Activated CD4-positive, alpha-beta T cell treated with anti-CD3 and anti-CD28 coated beads, Interleukin-2, Interleukin-6, amounts not matched to agents 100 ng/mL and 50 ng/mL, durations not matched to agents 16 hours and 8 hours (primary cell): ENCODE measurements around the gene RPGRIP1L.
A peak's percentile ranks its signal among the peaks of the same experiment; 100 is the strongest.

Experiments used
- DNase-seq: peaks from one replicate; pipeline ENCODE4 v3.0.0-alpha.2; 2020

Gene RPGRIP1L

GRCh38 chr16:53598511-53599275, 105.0 kb downstream of the RPGRIP1L start:
- DNase-seq, result no peak

- no peak for DNase-seq
Measured at GRCh38 chr16:53597776-53598175, 105.9 kb downstream of the RPGRIP1L start.

GRCh38 chr16:53588081-53588648, 115.5 kb downstream of the RPGRIP1L start:
- no peak for DNase-seq

- DNase-seq, result no peak
Measured at GRCh38 chr16:53583401-53583800, 120.3 kb downstream of the RPGRIP1L start.

- no peak for DNase-seq
Measured at GRCh38 chr16:53581784-53582183, 121.9 kb downstream of the RPGRIP1L start.

GRCh38 chr16:53580038-53580802, 123.4 kb downstream of the RPGRIP1L start:
- no peak for DNase-seq

GRCh38 chr16:53576904-53577303, 126.8 kb downstream of the RPGRIP1L start:
- DNase-seq, result no peak

GRCh38 chr16:53576210-53576609, 127.4 kb downstream of the RPGRIP1L start:
- DNase-seq, result no peak

- no peak for DNase-seq
Measured at GRCh38 chr16:53571763-53572162, 131.9 kb downstream of the RPGRIP1L start.

GRCh38 chr16:53566552-53567245, 137.0 kb downstream of the RPGRIP1L start:
- DNase-seq, result no peak

- DNase-seq, result no peak
Measured at GRCh38 chr16:53565296-53565863, 138.3 kb downstream of the RPGRIP1L start.

- no peak for DNase-seq
Measured at GRCh38 chr16:53563426-53563825, 140.2 kb downstream of the RPGRIP1L start.

- DNase-seq, result no peak
Measured at GRCh38 chr16:53561101-53561888, 142.4 kb downstream of the RPGRIP1L start.

- no peak for DNase-seq
Measured at GRCh38 chr16:53559270-53559951, 144.2 kb downstream of the RPGRIP1L start.

GRCh38 chr16:53558710-53559109, 144.9 kb downstream of the RPGRIP1L start:
- DNase-seq, result no peak

- DNase-seq, result no peak
Measured at GRCh38 chr16:53556521-53556920, 147.1 kb downstream of the RPGRIP1L start.

GRCh38 chr16:53549970-53550690, 153.5 kb downstream of the RPGRIP1L start:
- DNase-seq, result peak; percentile 72
